ENCODE results near the gene SPINK5. TPM values are rescaled to one million over a fixed set of nuclear protein-coding genes. Genes with fewer than 3 reads are reported as not detected.

The SPINK5 gene
- polyA plus RNA-seq, 3 donors = not detected

DNA sequence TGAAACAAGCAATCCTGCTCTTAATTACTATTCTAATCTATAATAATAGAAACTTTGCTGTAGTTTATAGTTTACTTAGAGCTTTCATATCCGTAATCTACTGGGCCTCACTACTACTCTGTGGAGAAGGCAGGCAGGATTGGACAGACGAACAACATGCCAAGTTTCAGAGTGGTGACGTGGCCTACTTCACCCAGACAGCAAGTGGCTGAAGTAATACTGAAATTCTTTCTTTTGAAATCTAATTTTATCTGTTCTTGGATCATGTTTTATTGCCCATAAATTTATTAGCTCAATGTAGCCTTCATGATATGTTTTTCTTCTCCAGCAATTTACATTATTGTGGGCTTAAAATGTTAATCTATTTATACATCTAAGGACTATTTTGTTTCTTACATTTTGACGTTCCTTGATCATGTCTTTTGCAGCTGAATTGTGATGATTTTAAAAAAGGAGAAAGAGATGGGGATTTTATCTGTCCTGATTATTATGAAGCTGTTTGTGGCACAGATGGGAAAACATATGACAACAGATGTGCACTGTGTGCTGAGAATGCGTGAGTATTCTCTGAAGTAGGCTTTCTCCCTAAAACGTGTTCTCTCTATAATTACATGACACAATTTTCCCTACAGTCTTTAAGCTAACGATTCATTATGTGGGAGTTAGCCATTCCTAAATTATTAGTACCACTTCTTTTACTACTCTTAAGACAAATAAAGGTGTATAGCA lies 22.4 kb downstream of the SPINK5 start:
- Histone ChIP-seq H3K4me2 (replicated peaks; ENCODE audit: extremely low read depth, low read length, poor library complexity, severe bottlenecking) (no peak overlapping the region), H2AFZ (ENCODE audit: insufficient read depth, low read depth, low read length, poor library complexity, severe bottlenecking) (no peak overlapping the region), H4K20me1 (ENCODE audit: insufficient read depth, low read length) (no peaks in the 10 kb centered on the region), H3K36me3 (replicated peaks in 1 of 2; ENCODE audit: control insufficient read depth in 1 of 2, insufficient read depth in 2 of 2, low read length in 2 of 2) (no peaks in the 10 kb centered on the region), H3K79me2 (ENCODE audit: insufficient read depth, low read length) (no peaks in the 10 kb centered on the region), H3K4me3 (replicated peaks in 1 of 3; ENCODE audit: low read depth in 2 of 3, low read length in 3 of 3) (no peak overlapping the region), H3K9ac (ENCODE audit: insufficient read depth, low read length, poor library complexity, severe bottlenecking) (no peak overlapping the region), H3K27me3 (ENCODE audit: control insufficient read depth in 2 of 2, insufficient read depth in 2 of 2, low read length in 2 of 2) (no peaks in the 10 kb centered on the region), H3K4me1 (ENCODE audit: control insufficient read depth in 1 of 2, insufficient read depth in 2 of 2, low read length in 2 of 2) (no peaks in the 10 kb centered on the region), H3K9me3 (replicated peaks in 1 of 2; ENCODE audit: control insufficient read depth in 1 of 2, insufficient read depth in 1 of 2, low read length in 2 of 2) (no peaks in the 10 kb centered on the region), H3K27ac (ENCODE audit: low read depth in 1 of 2, low read length in 2 of 2) (no peak overlapping the region)
- intact Hi-C loops (cut with micrococcal nuclease) = no loop called here
- Mint-ChIP-seq H3K36me3 (no peaks in the 10 kb centered on the region), H3K27ac (no peak overlapping the region), H3K4me1 (no peaks in the 10 kb centered on the region), H3K4me3 (no peak overlapping the region), H3K9me3 (peaks cover 0 to 2% (median 0%) of the 10 kb centered on the region in 7 donors), H3K27me3 (ENCODE audit: low read depth in 3 of 3) (no peaks in the 10 kb centered on the region)
- DNase-seq = no peak
- TF ChIP-seq, protein P1, sequence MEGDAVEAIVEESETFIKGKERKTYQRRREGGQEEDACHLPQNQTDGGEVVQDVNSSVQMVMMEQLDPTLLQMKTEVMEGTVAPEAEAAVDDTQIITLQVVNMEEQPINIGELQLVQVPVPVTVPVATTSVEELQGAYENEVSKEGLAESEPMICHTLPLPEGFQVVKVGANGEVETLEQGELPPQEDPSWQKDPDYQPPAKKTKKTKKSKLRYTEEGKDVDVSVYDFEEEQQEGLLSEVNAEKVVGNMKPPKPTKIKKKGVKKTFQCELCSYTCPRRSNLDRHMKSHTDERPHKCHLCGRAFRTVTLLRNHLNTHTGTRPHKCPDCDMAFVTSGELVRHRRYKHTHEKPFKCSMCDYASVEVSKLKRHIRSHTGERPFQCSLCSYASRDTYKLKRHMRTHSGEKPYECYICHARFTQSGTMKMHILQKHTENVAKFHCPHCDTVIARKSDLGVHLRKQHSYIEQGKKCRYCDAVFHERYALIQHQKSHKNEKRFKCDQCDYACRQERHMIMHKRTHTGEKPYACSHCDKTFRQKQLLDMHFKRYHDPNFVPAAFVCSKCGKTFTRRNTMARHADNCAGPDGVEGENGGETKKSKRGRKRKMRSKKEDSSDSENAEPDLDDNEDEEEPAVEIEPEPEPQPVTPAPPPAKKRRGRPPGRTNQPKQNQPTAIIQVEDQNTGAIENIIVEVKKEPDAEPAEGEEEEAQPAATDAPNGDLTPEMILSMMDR (IDR thresholded peaks at IDR 0.05) = no peak
- no CpG with 5 or more reads among the region's 7 CpGs for WGBS (ENCODE audit: insufficient coverage)

DNA sequence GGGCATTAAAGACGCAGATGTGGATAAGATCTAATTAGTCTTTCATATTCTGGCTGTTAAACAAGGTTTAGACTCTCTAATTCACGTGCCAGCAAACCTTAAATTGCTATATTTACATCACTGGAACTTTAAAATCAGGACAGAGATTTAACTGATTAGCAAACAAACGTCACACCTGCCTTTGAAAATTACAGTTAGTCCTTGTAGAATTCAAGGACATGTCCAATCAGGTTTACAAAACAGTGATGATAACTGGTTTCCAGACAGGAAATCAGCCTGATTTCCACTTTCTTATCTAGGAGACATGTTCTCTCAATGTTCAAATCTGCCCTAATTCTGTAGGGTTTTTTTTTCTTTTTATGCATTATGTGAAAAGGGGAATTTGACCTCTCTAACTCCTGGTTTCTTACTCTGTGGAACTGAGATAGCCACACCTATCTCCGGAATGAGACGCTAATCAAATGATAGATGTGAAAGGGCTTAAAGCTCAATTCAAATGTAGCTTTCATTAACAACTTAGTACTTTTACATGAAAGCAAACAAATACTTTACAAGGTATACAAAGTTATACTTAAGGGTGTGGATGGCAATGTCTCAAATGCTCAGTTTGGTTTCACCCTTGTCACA lies 26.5 kb downstream of the SPINK5 start:
- Mint-ChIP-seq H3K27ac (no peak overlapping the region), H3K4me1 (no peaks in the 10 kb centered on the region), H3K9me3 (no peaks in the 10 kb centered on the region), H3K36me3 (no peaks in the 10 kb centered on the region), H3K4me3 (no peak overlapping the region), H3K27me3 (ENCODE audit: low read depth in 3 of 3) (no peaks in the 10 kb centered on the region)
- no peaks in the 10 kb centered on the region for H3K9me3 ChIP-seq (replicated peaks in 1 of 2; ENCODE audit: control insufficient read depth in 1 of 2, insufficient read depth in 1 of 2, low read length in 2 of 2)
- 100% methylated on average over 1 of the region's 5 CpGs for WGBS (ENCODE audit: insufficient coverage)
- H3K27me3 ChIP-seq (ENCODE audit: control insufficient read depth in 2 of 2, insufficient read depth in 2 of 2, low read length in 2 of 2) = no peaks in the 10 kb centered on the region
- H4K20me1 ChIP-seq (ENCODE audit: insufficient read depth, low read length) = no peaks in the 10 kb centered on the region
- TF ChIP-seq, protein P1 (IDR thresholded peaks at IDR 0.05) = no peak
- no peak for DNase-seq
- no peak overlapping the region for H3K27ac ChIP-seq (ENCODE audit: low read depth in 1 of 2, low read length in 2 of 2)
- no peak overlapping the region for H2AFZ ChIP-seq (ENCODE audit: insufficient read depth, low read depth, low read length, poor library complexity, severe bottlenecking)
- intact Hi-C loops (cut with micrococcal nuclease) = no loop called here
- H3K4me2 ChIP-seq (replicated peaks; ENCODE audit: extremely low read depth, low read length, poor library complexity, severe bottlenecking) = no peak overlapping the region
- no peaks in the 10 kb centered on the region for H3K4me1 ChIP-seq (ENCODE audit: control insufficient read depth in 1 of 2, insufficient read depth in 2 of 2, low read length in 2 of 2)
- no peak overlapping the region for H3K9ac ChIP-seq (ENCODE audit: insufficient read depth, low read length, poor library complexity, severe bottlenecking)
- no peaks in the 10 kb centered on the region for H3K36me3 ChIP-seq (replicated peaks in 1 of 2; ENCODE audit: control insufficient read depth in 1 of 2, insufficient read depth in 2 of 2, low read length in 2 of 2)
- H3K4me3 ChIP-seq (replicated peaks in 1 of 3; ENCODE audit: low read depth in 2 of 3, low read length in 3 of 3) = no peak overlapping the region
- no peaks in the 10 kb centered on the region for H3K79me2 ChIP-seq (ENCODE audit: insufficient read depth, low read length)
